Adipose tissue (tissue), 3 donors: ENCODE measurements around the gene DHRS7B. TPM values are rescaled to one million over a fixed set of nuclear protein-coding genes. Genes with fewer than 3 reads are reported as not detected.
A peak's percentile ranks its signal among the peaks of the same experiment; 100 is the strongest.
"Not testable (repeated sequence)": the region's sequence is repeated elsewhere in the genome, so short reads cannot be mapped to it uniquely, and the experiment has no call there.

Experiments used
- H3K27ac ChIP-seq: one replicate; pipeline ENCODE4 v1.5.1; 2013; ENCODE audit warnings: low read depth, low read length
- WGBS, 3 donors: extraction: QIAGEN DNeasy Blood & Tissue Kit; methylation state at CpG; one replicate each; pipeline ENCODE4 v1.1.7; 2013; 5-methylcytosine and 5-hydroxymethylcytosine counted together
- polyA plus RNA-seq, 3 donors: library from polyadenylated mRNA; stranded (reverse); fragments of 200-250 nt; gene quantifications; one replicate each; pipeline ENCODE4 v1.2.3, GENCODE V29; 2013
- donor health status: healthy with polysubstance abuse.
- donor health status: Bipolar disorder and iron deficiency.
- donor health status: healthy.

DHRS7B gene
- polyA plus RNA-seq, 3 donors, result 19.7 to 44.8 (median 25.2) TPM

DNA sequence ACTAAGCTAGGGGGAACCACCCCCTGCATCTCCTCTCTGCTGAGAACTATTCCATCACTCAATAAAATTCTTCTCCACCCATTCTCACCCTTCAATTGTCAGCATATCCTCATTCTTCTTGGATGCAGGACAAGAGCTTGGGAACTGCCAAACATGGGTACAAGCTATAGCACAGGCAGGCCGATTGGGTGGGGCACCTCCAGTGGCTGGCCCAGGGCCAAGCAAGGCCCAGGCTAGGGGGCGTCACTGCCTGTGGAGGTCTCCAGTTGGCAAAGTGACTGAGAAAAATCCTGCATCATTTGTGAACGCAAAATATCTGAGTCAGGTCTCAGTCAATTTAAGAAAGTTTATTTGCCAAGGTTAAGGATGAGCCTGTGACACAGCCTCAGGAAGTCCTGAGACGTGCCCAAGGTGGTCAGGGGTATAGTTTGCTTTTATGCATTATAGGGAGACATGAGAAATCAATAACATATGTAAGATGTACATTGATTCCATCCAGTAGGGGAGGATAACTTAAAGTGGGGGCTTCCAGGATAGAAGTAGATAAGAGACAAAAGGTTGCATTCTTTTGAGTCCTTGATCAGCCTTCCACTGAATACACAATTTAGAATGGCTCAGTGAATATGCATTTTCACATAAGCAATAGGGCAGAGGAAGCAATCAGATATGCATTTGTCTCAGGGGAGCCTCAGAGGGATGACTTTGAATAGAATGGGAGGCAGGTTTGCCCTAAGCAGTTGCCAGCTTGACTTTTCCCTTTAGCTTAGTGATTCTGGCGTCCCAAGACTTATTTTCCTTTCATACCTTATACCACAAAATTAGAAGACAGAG lies 21.5 kb upstream of the DHRS7B start:
- whole genome bisulfite sequencing, 3 donors, result 73 to 79% (median 73%) methylated on average over 5 of the region's 5 CpGs
- H3K27ac ChIP-seq, result no peak overlapping the region

DNA sequence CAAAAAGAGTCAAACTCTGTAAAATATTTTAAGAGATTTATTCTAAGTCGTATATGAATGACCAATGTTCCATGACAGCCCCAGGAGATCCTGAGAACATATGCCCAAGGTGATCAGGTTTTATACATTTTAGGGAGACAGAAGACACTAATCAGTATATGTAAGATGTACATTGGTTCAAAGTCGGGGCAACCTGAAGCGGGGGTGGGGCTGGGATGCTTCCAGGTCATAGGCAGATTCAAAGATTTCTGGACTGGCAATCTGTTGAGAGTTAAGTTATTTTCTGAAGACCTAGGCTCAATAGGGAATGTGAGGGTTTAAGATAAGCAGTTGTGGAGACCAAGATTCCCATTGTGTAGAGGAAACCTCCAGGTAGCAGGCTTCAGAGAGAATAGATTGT lies 20.4 kb upstream of the DHRS7B start:
- no peak overlapping the region for H3K27ac ChIP-seq
- WGBS, 3 donors, result 80 to 92% (median 88%) methylated on average over 3 of the region's 3 CpGs

DNA sequence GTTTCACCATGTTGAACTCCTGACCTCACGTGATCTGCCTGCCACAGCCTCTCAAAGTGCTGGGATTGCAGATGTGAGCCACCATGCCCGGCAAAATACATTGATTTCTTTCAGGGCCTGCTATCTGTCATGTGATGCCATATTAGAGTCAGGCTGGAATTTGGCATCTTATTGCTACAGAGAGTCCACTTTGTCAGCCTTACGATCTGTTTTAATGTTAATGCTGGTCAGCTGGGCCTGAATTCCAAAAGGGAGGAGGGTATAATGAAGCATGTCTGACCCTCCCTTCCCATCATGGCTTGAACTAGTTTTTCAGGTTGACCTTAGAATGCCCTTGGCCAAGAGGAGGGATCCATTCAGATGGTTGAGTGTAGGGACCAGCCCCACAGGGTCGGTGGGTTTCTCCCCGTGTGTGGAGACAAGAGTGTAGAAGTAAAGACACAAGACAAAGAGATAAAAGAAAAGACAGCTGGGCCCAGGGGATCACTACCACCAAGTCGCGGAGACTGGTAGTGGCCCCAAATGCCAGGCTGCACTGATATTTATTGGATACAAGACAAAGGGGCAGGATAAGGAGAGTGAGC lies 19.6 kb upstream of the DHRS7B start:
- whole genome bisulfite sequencing, 3 donors, result 70 to 88% (median 88%) methylated on average over 7 of the region's 7 CpGs
- H3K27ac ChIP-seq, result not testable (repeated sequence)

DNA sequence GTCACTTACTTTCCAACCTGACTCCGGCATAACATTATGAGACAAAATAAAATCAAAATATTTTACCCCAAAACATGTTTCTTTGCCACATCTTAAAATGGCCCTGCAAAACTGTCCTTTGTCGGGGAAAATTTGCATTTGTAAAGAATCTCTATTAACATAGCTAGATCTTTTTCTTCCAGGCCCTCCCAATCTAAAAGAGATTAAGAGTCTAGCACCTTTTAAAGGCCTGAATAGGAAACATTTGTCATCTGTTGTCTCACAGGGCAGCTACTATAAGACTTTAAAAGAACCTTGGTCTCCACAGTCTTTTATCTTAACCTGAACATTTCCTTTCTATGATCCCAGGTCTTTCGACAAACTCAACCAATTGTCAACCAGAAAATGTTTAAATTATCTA lies 18.1 kb upstream of the DHRS7B start:
- 84 to 93% (median 86%) methylated on average over 3 of the region's 3 CpGs for WGBS, 3 donors
- no peak overlapping the region for H3K27ac ChIP-seq

DNA sequence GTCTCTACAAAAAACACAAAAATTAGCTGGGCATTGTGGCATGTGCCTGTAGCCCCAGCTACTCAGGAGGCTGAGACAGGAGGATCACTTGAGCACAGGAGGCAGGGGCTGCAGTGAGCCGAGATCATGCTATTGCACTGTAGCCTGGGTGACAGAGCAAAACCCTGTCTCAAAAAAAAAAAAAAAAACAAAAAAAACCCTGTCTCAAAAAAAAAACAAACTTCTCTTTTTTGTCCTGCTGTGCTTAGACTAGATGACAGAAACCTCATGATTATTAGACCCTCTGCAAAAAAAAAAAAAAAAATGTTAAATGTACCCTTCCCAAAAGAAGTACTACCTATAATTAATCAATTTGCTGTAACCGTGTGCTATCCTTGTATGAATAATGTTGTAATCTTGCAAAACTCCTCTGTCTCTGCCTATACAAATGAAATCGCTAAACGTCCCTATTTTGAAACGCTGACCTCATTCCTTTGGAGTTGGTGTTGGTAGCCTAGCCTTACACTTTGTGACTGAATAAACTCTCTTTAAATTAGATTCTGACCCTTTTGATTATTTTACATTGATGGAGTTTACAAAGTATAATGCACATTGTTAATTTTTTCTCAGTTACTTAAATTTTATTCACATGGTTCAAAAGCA lies 13.6 kb upstream of the DHRS7B start:
- no peak overlapping the region for H3K27ac ChIP-seq
- WGBS, 3 donors, result 40 to 63% (median 47%) methylated on average over 5 of the region's 5 CpGs

DNA sequence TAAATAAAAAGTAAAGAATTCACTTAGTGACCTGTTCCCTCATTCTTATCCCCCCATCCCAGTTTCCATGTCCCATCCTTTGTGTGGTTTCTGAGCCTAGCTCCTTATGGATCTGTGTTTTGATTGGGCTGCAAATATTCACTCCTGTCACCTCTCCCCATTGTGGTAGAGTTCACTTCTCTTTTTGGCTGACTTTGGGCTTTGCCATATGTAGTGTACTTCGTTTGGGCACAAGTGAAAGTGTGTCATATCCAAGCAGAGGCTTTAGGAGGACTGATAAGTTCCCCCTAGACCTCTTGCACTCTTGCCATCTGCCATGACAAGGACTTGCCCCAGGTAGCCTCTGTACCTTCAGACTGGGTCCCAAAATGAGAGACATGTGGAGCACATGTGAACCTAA lies 13.0 kb upstream of the DHRS7B start:
- no peak overlapping the region for H3K27ac ChIP-seq
- whole genome bisulfite sequencing, 3 donors, result 29 to 64% (median 41%) methylated on average over 1 of the region's 1 CpG

DNA sequence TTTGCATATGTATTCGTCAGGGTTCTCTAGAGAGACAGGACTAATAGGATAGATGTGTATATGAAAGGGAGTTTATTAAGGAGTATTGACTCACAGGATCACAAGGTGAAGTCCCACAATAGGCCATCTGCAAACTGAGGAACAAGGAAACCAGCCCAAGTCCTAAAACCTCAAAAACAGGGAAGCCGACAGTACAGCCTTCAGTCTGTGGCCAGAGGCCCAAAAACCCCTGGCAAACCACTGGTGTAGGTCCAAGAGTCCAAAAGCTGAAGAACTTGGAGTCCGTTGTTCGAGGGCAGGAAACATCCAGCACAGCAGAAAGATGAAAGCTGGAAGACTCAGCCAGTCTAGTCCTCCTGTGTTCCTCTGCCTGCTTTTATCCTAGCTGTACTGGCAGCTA lies 12.0 kb upstream of the DHRS7B start:
- WGBS, 3 donors, result 66 to 81% (median 66%) methylated on average over 4 of the region's 4 CpGs
- not testable (repeated sequence) for H3K27ac ChIP-seq

DNA sequence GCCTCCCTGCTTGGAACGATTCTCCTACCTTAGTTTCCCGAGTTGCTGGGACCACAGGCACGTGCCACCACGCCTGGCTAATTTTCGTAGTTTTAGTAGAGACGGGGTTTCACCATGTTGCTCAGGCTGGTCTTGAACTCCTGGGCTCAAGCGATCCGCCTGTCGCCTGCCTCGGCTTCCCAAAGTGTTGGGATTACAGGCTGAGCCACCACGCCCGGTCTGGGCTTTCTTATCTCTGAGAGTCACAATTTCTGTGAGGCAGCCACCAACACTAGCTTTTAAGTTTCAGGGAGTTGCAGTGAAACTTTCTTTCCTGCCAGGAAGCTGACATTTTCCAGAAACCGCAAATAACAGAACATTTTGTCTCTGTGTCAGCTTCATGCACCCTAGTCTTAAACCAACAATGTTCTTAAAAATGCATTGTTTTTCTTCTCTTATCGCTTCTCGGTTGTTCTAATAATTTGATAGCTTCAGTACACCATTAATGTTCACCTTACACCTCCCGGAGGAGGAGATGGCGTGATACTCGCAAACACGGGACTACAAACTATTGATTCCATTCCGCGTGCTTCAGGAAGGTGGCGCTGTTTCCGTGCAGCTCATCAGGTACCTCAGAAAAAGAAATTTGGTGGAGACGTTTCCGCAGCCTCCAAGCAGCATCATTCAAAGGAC lies 7.4 kb upstream of the DHRS7B start:
- no peak overlapping the region for H3K27ac ChIP-seq
- 18 to 29% (median 24%) methylated on average over 25 of the region's 25 CpGs for WGBS, 3 donors

DNA sequence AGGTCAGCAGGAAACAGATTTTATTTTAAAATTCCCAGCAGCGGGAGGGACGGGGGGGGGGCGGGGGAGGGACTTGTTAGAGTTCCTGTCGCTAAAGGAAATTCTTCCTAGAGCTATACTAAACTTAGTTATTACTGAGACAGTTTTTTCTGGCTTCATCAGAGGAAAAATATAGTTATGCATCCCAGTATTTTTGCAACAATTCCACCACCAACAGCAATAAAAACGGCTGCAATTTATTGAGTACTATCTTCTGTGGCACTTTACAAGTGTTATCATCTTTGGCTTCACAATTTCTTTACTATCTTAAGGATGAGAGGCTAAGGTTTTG lies 6.9 kb upstream of the DHRS7B start:
- WGBS, 3 donors, result 0 to 1% (median 1%) methylated on average over 5 of the region's 5 CpGs
- H3K27ac ChIP-seq, result no peak overlapping the region

DNA sequence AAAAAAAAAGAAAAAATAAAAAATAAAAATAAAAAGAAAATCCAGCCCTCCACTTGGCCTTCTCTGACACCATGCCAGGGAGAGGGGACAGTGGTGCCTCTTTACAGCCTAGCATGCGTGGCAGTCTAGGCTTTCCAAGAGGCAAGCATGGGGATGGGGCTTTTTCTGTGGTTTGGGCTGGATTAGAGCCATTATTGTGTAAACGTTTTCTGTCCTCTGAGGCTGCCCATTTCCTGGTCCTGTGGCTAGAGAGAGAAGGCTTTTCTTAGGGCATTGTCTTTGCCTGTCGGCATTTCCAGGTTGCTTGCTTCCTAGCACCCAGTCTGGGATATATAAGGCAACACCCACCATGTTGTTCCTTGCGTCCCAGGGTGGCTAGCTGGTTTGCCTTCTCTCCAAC lies 2.7 kb upstream of the DHRS7B start:
- 28 to 54% (median 30%) methylated on average over 4 of the region's 4 CpGs for WGBS, 3 donors
- H3K27ac ChIP-seq, result no peak overlapping the region

DNA sequence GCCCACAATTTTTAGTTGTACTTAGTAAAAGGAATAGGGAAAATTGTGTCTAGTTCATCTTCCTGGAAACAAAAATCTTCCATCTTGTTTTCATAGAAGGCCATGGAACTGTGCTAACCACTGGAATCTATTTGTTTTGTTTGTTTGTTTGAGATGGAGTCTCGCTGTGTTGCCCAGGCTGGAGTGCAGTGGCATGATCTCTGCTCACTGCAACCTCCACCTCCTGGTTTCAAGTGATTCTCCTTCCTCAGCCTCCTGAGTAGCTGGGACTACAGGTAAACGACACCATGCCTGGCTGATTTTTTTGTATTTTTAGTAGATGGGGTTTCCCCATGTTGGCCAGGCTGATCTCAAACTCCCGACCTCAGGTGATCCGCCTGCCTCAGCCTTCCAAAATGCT lies 2.2 kb upstream of the DHRS7B start:
- not testable (repeated sequence) for H3K27ac ChIP-seq
- whole genome bisulfite sequencing, 3 donors, result 83 to 89% (median 84%) methylated on average over 4 of the region's 4 CpGs

DNA sequence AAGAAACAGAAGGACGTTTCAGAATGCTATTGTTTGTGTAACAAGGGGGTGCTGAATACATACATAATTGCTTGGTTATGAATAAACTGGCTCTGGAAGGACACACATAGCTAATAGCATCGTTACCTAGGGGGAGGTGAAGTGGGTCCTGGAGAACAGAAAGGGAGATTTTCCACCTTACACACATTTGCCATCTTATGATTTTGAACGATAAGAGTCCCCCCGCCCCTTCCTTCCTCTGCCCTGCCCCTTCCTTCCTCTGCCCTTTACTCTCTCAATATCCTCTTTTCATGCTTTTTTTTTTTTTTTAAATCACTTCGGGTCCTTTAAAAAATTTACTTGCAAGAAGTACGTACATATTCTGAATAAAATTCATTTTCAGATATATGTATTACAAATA lies 902 bp upstream of the DHRS7B start:
- H3K27ac ChIP-seq, result no peak overlapping the region
- 26 to 60% (median 34%) methylated on average over 6 of the region's 6 CpGs for WGBS, 3 donors

DNA sequence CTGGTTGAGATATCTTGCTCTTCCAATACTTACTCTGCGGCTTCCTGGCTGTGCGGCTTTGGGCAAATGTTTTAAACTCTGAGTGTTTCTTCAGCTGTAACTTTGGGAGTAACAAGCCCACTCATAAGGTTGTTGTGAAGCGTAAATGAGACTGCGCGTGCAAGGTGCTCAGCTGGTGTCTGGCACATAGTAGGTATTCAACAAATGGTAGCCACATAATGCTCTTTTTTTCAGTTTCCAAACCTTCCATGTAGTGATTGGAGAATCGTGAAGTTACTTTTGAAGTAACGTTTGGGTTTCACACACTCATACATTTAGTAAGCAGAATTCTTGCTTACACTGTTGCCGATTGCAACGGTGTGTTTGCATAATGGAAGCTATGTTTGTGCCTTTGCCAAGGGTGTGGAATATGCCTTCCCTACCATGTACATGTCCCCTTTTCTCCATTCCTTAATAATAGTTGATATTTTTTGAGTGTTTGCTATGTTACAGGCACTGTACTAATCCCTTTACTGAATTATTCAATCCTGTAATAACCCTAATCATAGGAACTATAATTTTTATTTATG lies 829 bp downstream of the DHRS7B start:
- WGBS, 3 donors, result 7 to 12% (median 10%) methylated on average over 9 of the region's 9 CpGs
- peak overlapping the region; percentile 90 for H3K27ac ChIP-seq

DNA sequence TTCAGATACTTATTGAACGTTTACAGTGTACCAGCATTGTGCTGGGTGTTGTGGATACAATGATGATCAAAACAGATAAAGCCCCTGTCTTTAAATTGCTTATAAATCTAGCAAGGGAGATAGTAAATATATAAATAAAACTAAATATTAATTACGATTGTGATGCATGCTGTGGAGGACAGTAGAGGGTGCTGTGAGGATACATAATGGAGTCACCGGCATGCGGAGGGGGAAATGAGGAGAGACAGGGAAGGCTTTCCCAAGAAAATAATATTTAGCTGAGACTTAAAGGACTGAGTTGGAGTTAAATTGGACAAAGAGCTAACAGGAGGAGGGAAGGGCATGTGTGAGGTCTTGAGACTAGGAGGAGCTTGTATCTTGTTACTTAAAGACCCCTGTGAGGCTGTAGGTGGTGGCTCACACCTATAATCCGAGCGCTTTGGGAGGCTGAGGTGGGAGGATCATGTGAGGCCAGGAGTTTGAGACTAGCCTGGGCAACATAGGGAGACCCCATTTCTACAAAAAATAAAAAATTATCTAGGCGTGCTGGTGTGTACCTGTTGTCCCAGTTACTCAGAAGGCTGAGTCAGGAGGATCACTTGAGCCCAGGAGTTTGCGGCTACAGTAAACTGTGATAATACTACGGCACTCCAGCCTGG lies 2.4 kb downstream of the DHRS7B start:
- WGBS, 3 donors, result 61 to 71% (median 65%) methylated on average over 9 of the region's 9 CpGs

DNA sequence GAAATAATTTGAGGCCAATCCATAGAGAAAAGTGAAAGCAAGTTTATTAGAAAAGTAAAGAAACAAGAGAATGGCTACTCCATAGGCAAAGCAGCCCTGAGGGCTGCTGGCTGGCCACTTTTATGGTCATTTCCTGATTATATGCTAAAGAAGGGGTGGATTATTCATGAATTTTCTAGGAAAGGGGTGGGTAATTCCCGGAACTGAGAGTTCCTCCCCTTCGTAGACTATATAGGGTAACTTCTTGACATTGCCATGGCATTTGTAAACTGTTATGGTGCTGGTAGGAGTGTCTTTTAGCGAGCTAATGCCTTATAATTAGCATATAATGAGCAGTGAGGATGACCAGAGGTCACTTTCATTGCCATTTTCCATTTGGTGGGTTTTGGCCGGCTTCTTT lies 4.4 kb downstream of the DHRS7B start:
- no peak overlapping the region for H3K27ac ChIP-seq
- 48 to 66% (median 49%) methylated on average over 4 of the region's 4 CpGs for WGBS, 3 donors

More for the DNA sequence above, 2.4 kb downstream of the DHRS7B start:
- H3K27ac ChIP-seq, result no peak overlapping the region

DNA sequence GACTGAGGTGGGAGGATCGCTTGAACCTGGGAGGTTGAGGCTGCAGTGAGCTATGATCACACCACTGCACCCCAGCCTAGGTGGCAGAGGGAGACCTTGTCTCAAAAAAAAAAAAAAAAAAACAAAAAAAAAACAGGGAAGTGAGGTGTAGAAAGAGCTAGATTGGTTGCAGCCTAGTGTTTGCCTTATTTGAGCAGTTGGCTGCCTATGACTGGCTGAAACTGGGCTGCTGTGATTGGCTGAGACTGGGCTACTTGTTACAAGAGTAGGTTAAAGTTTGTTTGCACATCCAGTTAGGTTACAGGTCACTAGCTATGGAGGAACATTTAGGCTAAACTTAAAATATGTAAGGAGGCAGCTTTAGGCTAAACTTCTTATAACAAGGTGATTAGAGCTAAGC lies 5.7 kb downstream of the DHRS7B start:
- H3K27ac ChIP-seq, result no peak overlapping the region
- WGBS, 3 donors, result 97 to 100% (median 100%) methylated on average over 1 of the region's 1 CpG

DNA sequence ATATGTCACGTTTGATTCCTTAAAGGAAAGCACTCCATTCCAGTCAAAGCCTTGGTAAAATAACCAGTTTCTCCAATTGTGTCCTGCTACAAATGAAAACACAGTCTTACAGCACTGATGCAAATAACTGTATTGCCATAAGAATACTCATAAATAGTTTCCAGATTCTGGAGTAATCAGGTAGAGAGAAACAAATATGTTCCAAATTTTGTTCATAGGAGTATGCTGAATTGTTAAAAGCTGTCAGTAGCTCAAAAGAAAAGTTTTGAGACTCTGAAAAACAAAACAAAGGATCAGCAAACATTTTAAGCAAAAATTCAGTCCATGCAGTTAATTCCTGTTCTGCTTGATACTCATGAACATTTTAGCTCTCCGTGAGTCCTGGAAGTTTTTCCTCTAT lies 7.8 kb downstream of the DHRS7B start:
- WGBS, 3 donors, result 78 to 100% (median 94%) methylated on average over 2 of the region's 2 CpGs
- no peak overlapping the region for H3K27ac ChIP-seq

DNA sequence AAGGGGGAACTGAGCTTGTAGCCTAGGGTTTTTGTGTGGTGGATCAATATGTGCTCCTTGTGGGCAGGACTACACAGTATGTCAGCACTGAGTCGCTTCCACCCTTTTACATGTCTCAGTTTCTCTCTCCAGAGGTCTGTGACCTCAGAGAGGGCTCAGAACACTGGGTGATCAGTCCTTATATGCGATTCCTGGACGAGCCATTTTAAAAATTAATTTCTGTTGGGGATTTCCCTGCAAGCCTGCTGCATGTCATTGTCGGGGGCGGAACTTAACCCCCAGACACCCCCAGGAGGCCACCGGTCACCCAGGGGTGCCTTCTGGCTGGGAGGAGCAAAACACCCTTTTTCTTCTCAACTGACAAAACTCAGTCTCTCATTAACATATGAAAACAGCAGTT lies 14.1 kb downstream of the DHRS7B start:
- H3K27ac ChIP-seq, result no peak overlapping the region
- 57 to 79% (median 61%) methylated on average over 6 of the region's 6 CpGs for WGBS, 3 donors
